ENCODE results near the gene FAM227B. TPM values are rescaled to one million over a fixed set of nuclear protein-coding genes. Genes with fewer than 3 reads are reported as not detected.
A peak's percentile ranks its signal among the peaks of the same experiment; 100 is the strongest.
"Not testable (repeated sequence)": the region's sequence is repeated elsewhere in the genome, so short reads cannot be mapped to it uniquely, and the experiment has no call there.

Gene FAM227B
- total and polyA plus RNA-seq, 2 of the 13 experiments (the other 11 are each of a cell fraction or from before 2014, with no cell fraction given) = 1.9 to 2.6 TPM

- WGBS (ENCODE audit: low lambda C conversion rate) = 55% methylated on average over 3 of the region's 3 CpGs
- no peak for DNase-seq (ENCODE audit: low spot score)
- FAIRE-seq = peak; percentile 15
- H3K4me2 ChIP-seq (ENCODE audit: low read depth, low read length) = peak overlapping the region; percentile 83; the same call in 1 of the 2 replicates
- H3K4me3 ChIP-seq (replicated peaks in 1 of 3; ENCODE audit: insufficient read depth in 1 of 3, low read depth in 2 of 3, low read length in 3 of 3) = no peak overlapping the region
- H3K27me3 ChIP-seq (ENCODE audit: control insufficient read depth in 1 of 2, insufficient read depth in 2 of 2, low read length in 2 of 2) = no peaks in the 10 kb centered on the region; a peak in 1 of 5 replicates
- TF ChIP-seq NR2F6 (IDR thresholded peaks at IDR 0.05) (no peak), NR2F6 (CRISPR knock-in tag; IDR thresholded peaks at IDR 0.05) (0 out of 2 replicates have a peak, but pooled peaks have one; percentile 18)
- TF ChIP-seq, protein P1, sequence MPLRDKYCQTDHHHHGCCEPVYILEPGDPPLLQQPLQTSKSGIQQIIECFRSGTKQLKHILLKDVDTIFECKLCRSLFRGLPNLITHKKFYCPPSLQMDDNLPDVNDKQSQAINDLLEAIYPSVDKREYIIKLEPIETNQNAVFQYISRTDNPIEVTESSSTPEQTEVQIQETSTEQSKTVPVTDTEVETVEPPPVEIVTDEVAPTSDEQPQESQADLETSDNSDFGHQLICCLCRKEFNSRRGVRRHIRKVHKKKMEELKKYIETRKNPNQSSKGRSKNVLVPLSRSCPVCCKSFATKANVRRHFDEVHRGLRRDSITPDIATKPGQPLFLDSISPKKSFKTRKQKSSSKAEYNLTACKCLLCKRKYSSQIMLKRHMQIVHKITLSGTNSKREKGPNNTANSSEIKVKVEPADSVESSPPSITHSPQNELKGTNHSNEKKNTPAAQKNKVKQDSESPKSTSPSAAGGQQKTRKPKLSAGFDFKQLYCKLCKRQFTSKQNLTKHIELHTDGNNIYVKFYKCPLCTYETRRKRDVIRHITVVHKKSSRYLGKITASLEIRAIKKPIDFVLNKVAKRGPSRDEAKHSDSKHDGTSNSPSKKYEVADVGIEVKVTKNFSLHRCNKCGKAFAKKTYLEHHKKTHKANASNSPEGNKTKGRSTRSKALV (CRISPR knock-in tag; IDR thresholded peaks at IDR 0.05) = no peak
- ATAC-seq = no peak
- ChIA-PET CTCF (ENCODE audit: low intra/inter-chr PET ratio, low total read pairs) (no interaction called here), POLR2A (interaction anchor here (4.9 kb wide), 1 partner anchor 27 kb away, joined by 31 read pairs; no protein-coding TSS in a partner anchor)
- no peaks in the 10 kb centered on the region for H4K20me1 ChIP-seq (ENCODE audit: insufficient read depth, low read length)
- H3K36me3 ChIP-seq (replicated peaks in 1 of 2; ENCODE audit: control insufficient read depth in 1 of 2, insufficient read depth in 2 of 2, low read length in 2 of 2) = no peaks in the 10 kb centered on the region
- H3K27ac ChIP-seq (ENCODE audit: extremely low read length, insufficient read depth, low read length) = no peak overlapping the region
- no peaks in the 10 kb centered on the region for H3K9me3 ChIP-seq (ENCODE audit: low read length)
- no peak overlapping the region for H2AFZ ChIP-seq (ENCODE audit: low read length)
- intact Hi-C loops (cut with micrococcal nuclease; ENCODE audit: unreplicated experiment) (no loop called here), in situ Hi-C loops (cut with HindIII; ENCODE audit: extremely low pct_ligation_motif_present, low pct_unique_long_range_greater_than_20kb) (no loop called here)
- BruUV-seq (replicated peaks) = no TSS peak
- H3K79me2 ChIP-seq (ENCODE audit: insufficient read depth, low read length) = peaks cover 13% of the 10 kb centered on the region
- H3K9ac ChIP-seq (ENCODE audit: insufficient read depth, low read depth, low read length) = no peak overlapping the region
- H3K4me1 ChIP-seq (ENCODE audit: insufficient read depth, low read length) = peaks cover 35% of the 10 kb centered on the region
Observed at GRCh38 chr15:49619226-49619625, 1.4 kb downstream of the FAM227B start.

- H3K79me2 ChIP-seq (ENCODE audit: insufficient read depth, low read length); H3K27me3 ChIP-seq (ENCODE audit: control insufficient read depth in 1 of 2, insufficient read depth in 2 of 2, low read length in 2 of 2); H4K20me1 ChIP-seq (ENCODE audit: insufficient read depth, low read length); H3K27ac ChIP-seq (ENCODE audit: extremely low read length, insufficient read depth, low read length); POLR2A ChIA-PET; BruUV-seq (replicated peaks); CTCF ChIA-PET (ENCODE audit: low intra/inter-chr PET ratio, low total read pairs); H3K4me1 ChIP-seq (ENCODE audit: insufficient read depth, low read length); DNase-seq (ENCODE audit: low spot score); H3K4me3 ChIP-seq (replicated peaks in 1 of 3; ENCODE audit: insufficient read depth in 1 of 3, low read depth in 2 of 3, low read length in 3 of 3); H3K9ac ChIP-seq (ENCODE audit: insufficient read depth, low read depth, low read length); H3K4me2 ChIP-seq (ENCODE audit: low read depth, low read length); ATAC-seq; H3K9me3 ChIP-seq (ENCODE audit: low read length); H3K36me3 ChIP-seq (replicated peaks in 1 of 2; ENCODE audit: control insufficient read depth in 1 of 2, insufficient read depth in 2 of 2, low read length in 2 of 2); intact Hi-C loops (cut with micrococcal nuclease; ENCODE audit: unreplicated experiment); H2AFZ ChIP-seq (ENCODE audit: low read length); in situ Hi-C loops (cut with HindIII; ENCODE audit: extremely low pct_ligation_motif_present, low pct_unique_long_range_greater_than_20kb); FAIRE-seq: not testable (repeated sequence)
- WGBS (ENCODE audit: low lambda C conversion rate) = 98% methylated on average over 3 of the region's 3 CpGs
Observed at GRCh38 chr15:49612240-49612639, 8.4 kb downstream of the FAM227B start.

All from HepG2 (cell line).